Choroid plexus epithelial cell (primary cell): ENCODE data around the gene HOXA9.

Source experiments
- DNase-seq: peaks from one replicate; pipeline ENCODE4 v3.0.0-alpha.2; 2010; ENCODE audit warnings: low read depth
- H3K4me3 ChIP-seq: 2 replicates; pipeline ENCODE4 v1.5.1; 2011; ENCODE audit warnings: low read depth, mild to moderate bottlenecking, control low read depth, low read length, moderate library complexity
- CTCF ChIP-seq: conservative IDR thresholded peaks from 2 replicates; pipeline ENCODE4 v1.5.1; 2011; ENCODE audit warnings: low read depth, mild to moderate bottlenecking, control low read depth, inconsistent platforms, low read length, moderate library complexity

The HOXA9 gene

GRCh38 chr7:27210441-27211083, 45.2 kb upstream of the HOXA9 start:
- H3K4me3 ChIP-seq: peak overlapping the region; percentile 44
- DNase-seq: peak; percentile 61
- peak; percentile 85 for TF ChIP-seq CTCF

GRCh38 chr7:27209933-27210440, 44.6 kb upstream of the HOXA9 start:
- H3K4me3 ChIP-seq: no peak overlapping the region
- no peak for TF ChIP-seq CTCF
- no peak for DNase-seq

- no peak for TF ChIP-seq CTCF
- no peak for DNase-seq
- no peak overlapping the region for H3K4me3 ChIP-seq
These were observed 43.7 kb upstream of the HOXA9 start for GRCh38 chr7:27208998-27209397.

- TF ChIP-seq CTCF: no peak
- no peak overlapping the region for H3K4me3 ChIP-seq
- no peak for DNase-seq
These were observed 42.1 kb upstream of the HOXA9 start for GRCh38 chr7:27207348-27207985.

GRCh38 chr7:27205325-27206280, 40.3 kb upstream of the HOXA9 start:
- TF ChIP-seq CTCF: no peak
- no peak overlapping the region for H3K4me3 ChIP-seq
- DNase-seq: no peak

GRCh38 chr7:27204851-27205322, 39.5 kb upstream of the HOXA9 start:
- no peak overlapping the region for H3K4me3 ChIP-seq
- no peak for TF ChIP-seq CTCF
- no peak for DNase-seq
